NCI-H1092 treated with DMSO at 0.1 percent for 48 hours (cell line): Measurements from ENCODE around the gene TNPO2.
"Not testable (repeated sequence)": the region's sequence is repeated elsewhere in the genome, so short reads cannot be mapped to it uniquely, and the experiment has no call there.

Source experiments
- DNase-seq: peaks from one replicate; lab custom pipeline; 2025; lab: John Stamatoyannopoulos, UW

Gene TNPO2

GRCh38 chr19:12705169-12705568 lies 18.6 kb downstream of the TNPO2 start:
- DNase-seq: no peak

DNA sequence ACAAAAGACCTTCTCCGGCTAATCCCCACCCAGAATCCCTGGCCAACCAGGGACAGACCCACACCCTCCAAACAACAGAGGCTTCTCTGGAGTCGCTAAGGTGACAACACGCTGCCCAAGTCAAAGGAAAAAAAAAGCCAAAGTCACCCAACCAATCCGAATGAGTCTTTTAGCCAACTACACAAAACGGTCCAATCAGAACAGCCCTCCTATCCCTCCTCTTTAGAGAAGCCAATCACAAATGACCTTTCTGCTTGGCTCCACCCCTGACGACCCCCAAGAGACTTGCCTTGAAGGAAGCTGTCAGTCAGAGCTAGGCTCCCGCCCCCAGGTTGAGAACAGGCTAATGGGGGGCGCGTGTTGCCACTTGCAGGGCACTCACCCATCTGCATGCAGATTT lies 20.7 kb downstream of the TNPO2 start:
- no peak for DNase-seq

- DNase-seq: no peak
Measured at GRCh38 chr19:12701596-12702282, 22.0 kb downstream of the TNPO2 start.

DNA sequence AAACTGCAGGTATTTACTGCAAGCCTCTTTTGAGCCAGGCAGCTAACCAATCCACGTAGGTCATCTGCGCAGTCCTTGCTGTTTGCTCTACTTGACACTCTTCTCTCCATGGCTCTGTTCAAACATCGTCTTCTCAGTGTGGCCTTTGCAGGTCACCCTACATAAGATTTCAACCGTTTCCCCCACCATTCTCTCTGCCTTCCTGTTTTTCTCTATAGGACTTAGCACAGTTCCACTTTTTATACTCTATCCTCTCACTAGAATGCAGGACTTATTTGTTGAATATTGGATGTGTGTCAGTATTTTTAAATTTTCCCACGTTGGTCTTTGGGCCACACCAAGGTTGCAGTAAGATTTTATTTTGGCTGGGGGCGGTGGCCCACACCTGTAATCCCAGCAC lies 25.6 kb downstream of the TNPO2 start:
- DNase-seq: no peak

- DNase-seq: not testable (repeated sequence)
Measured at GRCh38 chr19:12697425-12697824, 26.3 kb downstream of the TNPO2 start.

- peak; percentile 85 for DNase-seq
Measured at GRCh38 chr19:12696366-12697335, 27.1 kb downstream of the TNPO2 start, which contains the start of gene FBXW9. Gene FBXW9, minus strand, starts transcription at chr19:12696631. Its CDS starts 50 bp downstream, at chr19:12696581.

DNA sequence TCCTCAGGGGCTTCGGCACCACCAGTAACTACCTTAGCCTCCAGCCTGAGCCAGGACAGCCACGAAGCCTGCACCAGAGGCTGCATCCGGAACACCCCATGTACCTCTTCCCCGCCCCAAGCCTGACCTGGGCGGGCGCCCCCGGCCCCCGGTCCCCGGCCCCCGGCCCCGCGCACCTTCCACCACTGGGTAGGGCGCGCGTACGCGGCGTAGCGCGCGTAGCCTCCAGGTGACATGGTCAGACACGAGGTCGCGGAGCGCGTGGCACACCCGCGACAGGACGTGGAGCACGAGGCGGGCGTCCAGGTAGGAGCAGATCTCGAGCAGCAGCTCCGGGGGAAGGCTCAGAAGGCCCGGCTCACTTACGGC lies 27.8 kb downstream of the TNPO2 start:
- DNase-seq: no peak

DNA sequence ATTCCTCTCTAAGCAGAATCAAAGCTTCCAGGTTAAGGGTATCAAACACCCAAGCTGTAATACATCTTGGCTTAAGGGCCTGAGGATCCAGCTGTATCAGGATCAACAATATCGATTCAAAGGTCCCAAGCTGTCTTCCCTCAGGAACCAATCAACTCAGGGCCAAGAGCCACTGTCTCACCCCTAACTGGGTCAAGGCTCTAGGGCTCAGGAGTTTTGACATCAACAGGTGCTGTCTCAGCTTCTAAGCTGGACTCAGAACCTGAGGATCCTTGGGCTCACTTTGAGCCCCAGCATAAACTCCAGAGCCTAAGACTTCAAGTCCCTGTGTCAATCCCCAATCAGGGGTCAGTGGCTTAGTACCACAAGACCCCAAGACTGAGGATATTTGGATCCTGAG lies 28.2 kb downstream of the TNPO2 start:
- no peak for DNase-seq

DNA sequence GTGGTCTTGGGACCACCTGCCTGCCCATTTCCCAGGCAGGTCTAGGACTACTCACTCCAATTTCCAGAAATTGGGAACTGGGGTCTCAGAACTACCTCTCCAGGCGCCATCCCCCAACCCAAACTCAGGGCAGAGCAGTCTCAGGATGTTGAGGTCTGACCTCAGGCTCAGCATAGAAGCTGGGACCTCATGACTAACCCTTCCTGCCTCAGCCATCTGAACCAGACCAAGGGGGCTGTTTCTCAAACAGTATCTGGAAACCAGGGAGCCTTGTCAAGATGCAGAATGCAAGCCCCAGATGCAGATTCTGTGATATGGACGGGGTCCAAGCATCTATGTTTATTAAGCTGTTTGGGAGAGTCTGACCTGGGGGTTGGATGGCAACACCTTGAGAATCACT lies 28.6 kb downstream of the TNPO2 start:
- DNase-seq: no peak

DNA sequence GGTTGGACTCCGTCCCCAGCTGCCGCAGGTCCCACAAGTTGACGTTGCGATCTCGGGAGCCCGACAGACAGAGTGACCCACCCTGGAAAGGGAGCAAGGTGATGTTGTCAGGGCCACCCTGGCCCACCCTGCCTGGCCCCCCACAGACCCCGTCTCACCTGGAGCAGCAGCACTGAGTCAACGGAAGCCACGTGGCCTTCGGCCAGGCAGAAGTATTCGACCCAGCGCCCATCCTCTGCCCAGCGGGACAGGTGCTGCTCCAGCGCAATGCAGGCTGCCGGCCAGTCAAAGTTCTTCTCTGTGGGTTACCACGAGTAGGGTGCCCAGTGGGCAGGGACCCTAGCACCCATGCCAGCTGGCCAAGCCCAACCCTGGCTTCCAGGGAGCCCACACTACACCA lies 29.1 kb downstream of the TNPO2 start:
- no peak for DNase-seq

DNA sequence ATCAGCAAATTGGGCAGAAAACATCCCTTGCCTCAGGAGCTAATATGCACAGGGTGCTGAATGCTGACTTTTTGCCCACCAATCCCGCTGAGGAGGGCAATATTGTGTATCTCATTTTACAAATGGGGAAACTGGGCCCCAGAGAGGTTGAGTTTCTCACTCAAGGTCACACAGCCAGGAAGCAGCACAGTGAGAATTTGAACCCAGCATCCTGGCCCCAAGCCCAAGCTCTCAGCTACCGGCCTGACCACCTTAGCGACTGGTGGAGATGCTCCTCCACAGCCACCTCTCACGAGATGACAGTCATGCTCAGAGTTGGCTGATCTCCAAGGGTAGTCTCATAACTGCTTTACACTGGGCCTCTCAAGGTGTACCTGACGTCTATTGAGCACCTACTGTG lies 30.8 kb downstream of the TNPO2 start:
- no peak for DNase-seq

- no peak for DNase-seq
Measured at GRCh38 chr19:12689581-12690216, 34.0 kb downstream of the TNPO2 start.

GRCh38 chr19:12689012-12689411 lies 34.7 kb downstream of the TNPO2 start:
- no peak for DNase-seq

- no peak for DNase-seq
Measured at GRCh38 chr19:12687496-12688196, 36.1 kb downstream of the TNPO2 start, which contains the start of gene GNG14. Gene GNG14, plus strand, starts transcription at chr19:12687998. Its CDS starts 51 bp downstream, at chr19:12688049.

DNA sequence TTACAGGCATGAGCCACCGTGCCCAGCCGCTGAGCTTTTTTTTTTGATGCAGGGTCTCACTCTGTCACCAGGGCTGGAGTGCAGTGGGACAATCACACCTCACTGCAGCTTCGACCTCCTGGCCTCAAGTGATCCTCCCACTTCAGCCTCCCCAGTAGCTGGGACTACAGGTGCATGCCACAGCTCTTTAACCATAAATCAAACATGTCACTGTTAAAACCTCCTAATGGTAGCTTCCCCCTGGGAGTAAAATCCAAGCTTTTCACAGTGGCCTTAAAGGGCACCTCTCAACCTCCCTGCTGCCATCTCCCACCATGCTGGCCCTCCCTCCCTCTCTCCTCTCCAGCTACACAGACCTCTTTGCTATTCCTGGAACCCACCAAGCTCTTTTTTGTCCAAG lies 37.9 kb downstream of the TNPO2 start:
- no peak for DNase-seq

DNA sequence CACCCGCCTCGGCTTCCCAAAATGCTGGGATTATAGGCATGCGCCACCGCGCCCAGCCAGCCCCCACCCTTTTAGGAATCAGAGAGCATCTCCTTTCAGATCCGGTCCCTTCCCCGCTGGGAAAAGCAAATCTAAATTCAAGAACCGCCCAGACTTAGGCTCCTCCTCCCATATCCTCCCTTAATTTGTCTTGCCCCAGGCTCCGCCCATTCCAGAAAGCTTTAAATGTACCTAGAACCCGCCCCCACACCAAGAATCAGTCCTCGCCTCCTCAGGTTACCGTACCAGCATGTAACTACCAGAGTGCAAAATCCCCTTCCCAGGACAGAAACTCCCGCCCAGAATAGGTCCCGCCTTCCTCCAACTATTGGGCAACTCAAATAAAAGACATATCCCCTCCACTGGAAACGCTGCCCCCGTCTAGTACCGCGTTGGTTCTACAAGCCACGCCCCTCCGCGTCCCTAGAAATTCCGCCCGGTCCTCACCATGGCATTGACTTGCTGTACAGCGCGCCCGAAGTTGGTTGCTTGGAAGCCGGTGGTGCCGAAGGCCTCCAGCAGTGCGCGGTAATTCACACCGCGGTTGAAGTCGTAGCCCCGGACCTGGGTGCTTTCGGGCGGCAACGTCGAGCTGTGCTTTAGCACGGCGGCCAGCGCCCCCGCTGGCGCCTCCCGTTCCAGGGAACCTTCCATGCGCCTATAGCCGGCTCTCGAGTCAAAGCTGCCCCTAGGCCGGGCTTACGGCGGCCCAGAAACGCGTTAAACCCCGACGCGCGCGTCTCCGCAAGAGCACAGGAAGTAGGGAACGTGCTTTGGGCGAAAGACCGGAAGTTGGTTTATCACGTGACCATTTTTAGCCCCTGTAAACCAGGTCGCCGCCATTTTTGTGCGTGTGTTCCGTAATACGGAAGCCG lies 42.4 kb downstream of the TNPO2 start, which contains the start of gene DHPS:
DHPS (minus strand) TSS at position 807 of the 914 bp plus-strand sequence; CDS start at position 693, 114 bp downstream.
- DNase-seq: peak; percentile 96

DNA sequence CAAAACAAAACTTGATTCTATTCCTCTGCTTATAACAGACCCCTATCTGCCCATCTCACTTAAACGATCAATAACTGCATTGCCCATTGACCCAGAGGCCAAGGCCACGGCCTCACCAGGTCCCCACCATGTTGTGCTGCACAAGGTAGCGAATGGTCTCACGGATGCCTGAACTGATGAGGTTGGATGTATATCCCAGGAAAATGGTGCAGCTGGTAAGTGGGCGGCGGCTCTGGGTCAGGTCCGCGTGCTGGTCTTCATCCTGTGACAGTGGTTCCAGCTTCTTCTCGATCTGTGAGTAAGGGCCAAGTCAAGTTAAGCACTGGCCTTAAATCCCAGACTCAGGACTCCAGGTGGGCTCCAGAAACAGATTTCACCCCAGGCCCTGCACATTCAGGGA lies 43.7 kb downstream of the TNPO2 start:
- no peak for DNase-seq

- DNase-seq: not testable (repeated sequence)
Measured at GRCh38 chr19:12678039-12678438, 45.7 kb downstream of the TNPO2 start.

- DNase-seq: no peak
Measured at GRCh38 chr19:12676928-12677327, 46.8 kb downstream of the TNPO2 start.

DNA sequence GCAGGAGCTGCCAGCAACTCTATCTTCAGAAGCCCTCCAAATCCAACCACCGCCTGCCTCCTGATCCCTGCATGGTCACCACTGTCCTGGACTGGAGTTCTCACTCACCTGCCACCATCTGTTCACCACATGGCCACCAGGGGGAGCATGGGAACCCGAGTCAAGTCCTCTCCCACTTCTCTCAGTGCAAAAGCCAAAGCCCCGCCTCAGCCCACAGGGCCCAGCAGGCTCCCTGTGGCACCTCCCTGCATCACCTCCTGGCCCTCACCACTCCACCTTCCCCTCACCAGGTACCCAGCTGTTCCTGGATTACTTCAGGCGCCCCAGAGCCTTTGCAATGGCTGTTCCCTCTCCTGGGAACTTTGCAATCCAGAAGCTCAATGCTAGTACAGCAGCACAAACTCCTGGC lies 47.3 kb downstream of the TNPO2 start:
- peak; percentile 33 for DNase-seq

DNA sequence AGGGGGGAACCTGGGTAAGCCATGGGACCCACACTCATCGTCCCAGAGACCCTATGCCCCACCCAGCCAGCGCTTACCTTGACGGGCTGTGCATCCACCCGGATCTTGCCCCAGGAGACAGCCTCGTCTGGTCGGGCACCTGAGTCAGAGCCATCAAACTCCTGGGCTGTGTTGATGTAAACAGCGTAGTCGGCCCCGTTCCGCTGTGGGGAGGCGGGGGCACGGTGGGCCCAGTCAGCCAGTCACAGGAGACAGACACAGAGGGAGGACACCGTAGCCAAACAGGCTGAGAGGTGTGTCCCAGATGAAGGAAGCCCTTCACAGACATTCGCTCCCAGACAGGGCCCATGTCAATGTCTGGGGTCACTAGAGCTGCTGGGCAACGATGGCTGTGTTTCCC lies 47.8 kb downstream of the TNPO2 start:
- no peak for DNase-seq
